Right atrium auricular region (tissue), 2 donors: ENCODE data around the gene SELENOT. TPM values are rescaled to one million over a fixed set of nuclear protein-coding genes. Genes with fewer than 3 reads are reported as not detected.

ENCODE experiments used
- DNase-seq: peaks from one replicate; pipeline ENCODE4 v3.0.0-alpha.2; 2019; ENCODE audit warnings: low spot score
- H3K27ac ChIP-seq, 2 donors: fragments of 200-600 bp; sonication (generic); 1 replicate in 1 of 2; 2 replicates in 1 of 2; pipeline ENCODE4 v1.5.1; 2016 to 2019
- H3K27me3 ChIP-seq, 2 donors: fragments of 200-600 bp; sonication (generic); one replicate each; pipeline versions ENCODE4 v1.5.1 to v1.6.0; 2017 to 2019
- H3K36me3 ChIP-seq: fragments of 200-600 bp; sonication (generic); one replicate; pipeline ENCODE4 v1.5.1; 2016
- H3K4me1 ChIP-seq, 2 donors: fragments of 200-600 bp; sonication (generic); one replicate each; pipeline versions ENCODE4 v1.5.1 to v1.6.0; 2017 to 2019
- H3K4me3 ChIP-seq, 2 donors: fragments of 200-600 bp; sonication (generic); 1 replicate in 1 of 2; 2 replicates in 1 of 2; pipeline ENCODE4 v1.5.1; 2017 to 2019; ENCODE audit warnings: mild to moderate bottlenecking in 1 of 2, moderate library complexity in 1 of 2
- H3K9me3 ChIP-seq, 2 donors: fragments of 200-600 bp; sonication (generic); one replicate each; pipeline ENCODE4 v1.5.1; 2019
- total RNA-seq, 2 donors: library from RNA; depleted of rRNA; stranded (reverse); fragments of >200 nt; gene quantifications; one replicate each; pipeline ENCODE4 v1.1.0, GENCODE V29; 2016
- TF ChIP-seq, protein P1 (sequence below), 2 donors: fragments of 200-600 bp; sonication (generic); IDR thresholded peaks; one replicate each; pipeline ENCODE4 v1.5.1; 2019; ENCODE audit warnings: antibody characterized with exemption in 2 of 2

The SELENOT gene
- total RNA-seq, 2 donors from 2014 or later, result 73.6 to 137 TPM

DNA sequence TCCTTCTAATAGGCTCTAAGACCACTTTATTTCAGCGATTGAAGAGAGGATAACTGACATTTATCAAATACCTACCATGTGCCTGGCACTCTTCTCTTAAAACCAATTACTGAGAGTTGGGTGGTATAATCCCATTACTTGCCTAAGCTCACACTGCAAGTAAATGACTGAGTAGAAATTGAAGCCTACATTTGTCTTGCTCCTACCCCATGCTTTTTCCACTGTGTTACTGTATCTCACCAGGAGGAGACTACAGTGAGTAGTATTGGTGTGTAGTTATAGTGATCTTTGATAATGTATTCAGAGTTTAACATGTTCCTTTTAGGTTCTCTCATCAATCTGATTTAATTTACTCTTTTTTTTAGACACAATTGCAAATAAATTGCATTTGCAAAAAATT lies 35.8 kb upstream of the SELENOT start:
- Histone ChIP-seq H3K9me3 (no peaks in the 10 kb centered on the region), H3K4me1 (no peaks in the 10 kb centered on the region), H3K27me3 (no peaks in the 10 kb centered on the region), H3K27ac (no peak overlapping the region), H3K4me3 (no peak overlapping the region), H3K36me3 (peaks cover 77% of the 10 kb centered on the region)
- DNase-seq, result no peak
- TF ChIP-seq, protein P1, sequence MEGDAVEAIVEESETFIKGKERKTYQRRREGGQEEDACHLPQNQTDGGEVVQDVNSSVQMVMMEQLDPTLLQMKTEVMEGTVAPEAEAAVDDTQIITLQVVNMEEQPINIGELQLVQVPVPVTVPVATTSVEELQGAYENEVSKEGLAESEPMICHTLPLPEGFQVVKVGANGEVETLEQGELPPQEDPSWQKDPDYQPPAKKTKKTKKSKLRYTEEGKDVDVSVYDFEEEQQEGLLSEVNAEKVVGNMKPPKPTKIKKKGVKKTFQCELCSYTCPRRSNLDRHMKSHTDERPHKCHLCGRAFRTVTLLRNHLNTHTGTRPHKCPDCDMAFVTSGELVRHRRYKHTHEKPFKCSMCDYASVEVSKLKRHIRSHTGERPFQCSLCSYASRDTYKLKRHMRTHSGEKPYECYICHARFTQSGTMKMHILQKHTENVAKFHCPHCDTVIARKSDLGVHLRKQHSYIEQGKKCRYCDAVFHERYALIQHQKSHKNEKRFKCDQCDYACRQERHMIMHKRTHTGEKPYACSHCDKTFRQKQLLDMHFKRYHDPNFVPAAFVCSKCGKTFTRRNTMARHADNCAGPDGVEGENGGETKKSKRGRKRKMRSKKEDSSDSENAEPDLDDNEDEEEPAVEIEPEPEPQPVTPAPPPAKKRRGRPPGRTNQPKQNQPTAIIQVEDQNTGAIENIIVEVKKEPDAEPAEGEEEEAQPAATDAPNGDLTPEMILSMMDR (IDR thresholded peaks at IDR 0.05), result no peak

DNA sequence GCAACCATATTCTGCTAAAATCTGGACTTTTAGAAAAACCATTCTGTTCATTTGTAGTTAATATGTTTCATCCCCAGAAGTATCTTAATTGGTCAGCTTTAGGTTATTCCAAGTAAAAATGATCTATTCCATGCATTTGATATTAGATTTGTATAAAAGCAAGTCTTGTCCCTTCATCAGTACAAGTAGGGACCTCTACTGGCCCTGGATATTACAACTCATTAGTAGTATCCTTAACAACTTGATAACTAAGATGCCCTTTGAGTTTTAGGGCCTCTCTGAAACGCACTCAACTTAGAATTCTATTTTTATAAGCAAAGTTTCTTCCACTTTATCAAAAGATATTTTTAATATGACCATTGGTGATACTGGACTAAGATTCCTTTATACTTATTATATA lies 25.3 kb upstream of the SELENOT start:
- H3K4me1 ChIP-seq, result no peaks in the 10 kb centered on the region
- no peaks in the 10 kb centered on the region for H3K9me3 ChIP-seq
- peaks cover 53% of the 10 kb centered on the region for H3K36me3 ChIP-seq
- no peak for DNase-seq
- TF ChIP-seq, protein P1 (IDR thresholded peaks at IDR 0.05), result no peak
- H3K27ac ChIP-seq, result no peak overlapping the region
- no peaks in the 10 kb centered on the region for H3K27me3 ChIP-seq
- H3K4me3 ChIP-seq, result no peak overlapping the region

DNA sequence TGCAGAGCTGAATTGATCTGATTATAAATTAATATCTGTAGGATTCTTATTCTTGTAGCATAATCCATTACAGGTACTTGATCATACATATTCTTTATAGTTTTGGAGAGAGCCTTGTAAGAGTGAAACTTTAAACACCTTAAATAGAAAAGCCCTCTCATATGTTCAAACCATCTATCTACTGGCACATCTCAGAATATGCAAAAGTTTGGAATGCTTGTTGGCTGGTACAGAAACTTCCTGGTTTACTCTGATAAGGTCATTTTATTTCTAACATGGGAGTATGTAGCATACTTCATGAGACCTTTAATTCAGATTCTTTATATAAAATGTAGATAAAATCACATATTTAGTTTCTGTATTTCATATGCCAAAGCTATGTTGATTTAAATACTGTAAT lies 21.9 kb upstream of the SELENOT start:
- Histone ChIP-seq H3K36me3 (peaks cover 67% of the 10 kb centered on the region), H3K27me3 (no peaks in the 10 kb centered on the region), H3K27ac (no peak overlapping the region), H3K9me3 (no peaks in the 10 kb centered on the region), H3K4me3 (no peak overlapping the region), H3K4me1 (no peaks in the 10 kb centered on the region)
- TF ChIP-seq, protein P1 (IDR thresholded peaks at IDR 0.05), result no peak
- no peak for DNase-seq

DNA sequence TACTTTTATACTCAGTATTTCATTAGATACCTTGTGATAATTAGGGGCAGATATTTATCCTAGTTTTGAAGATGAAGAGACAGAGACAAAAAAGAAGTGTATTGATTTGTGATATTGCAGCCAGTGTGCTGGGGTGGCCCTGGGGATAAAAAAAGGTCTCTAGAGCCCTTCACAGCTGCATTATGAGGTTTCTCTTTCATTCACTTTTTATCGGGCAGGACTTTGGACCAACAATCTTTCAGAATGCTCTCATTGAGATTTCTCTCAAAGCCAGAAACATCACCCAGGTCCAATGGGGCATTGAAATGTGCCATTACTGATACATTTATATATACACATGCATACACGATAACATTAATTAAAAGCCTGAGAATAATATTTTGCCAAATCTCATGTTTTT lies 20.5 kb upstream of the SELENOT start:
- peaks cover 54% of the 10 kb centered on the region for H3K36me3 ChIP-seq
- DNase-seq, result no peak
- peaks cover 0 to 12% of the 10 kb centered on the region in 2 donors for H3K4me1 ChIP-seq
- H3K27ac ChIP-seq, result no peak overlapping the region
- H3K9me3 ChIP-seq, result no peaks in the 10 kb centered on the region
- H3K27me3 ChIP-seq, result no peaks in the 10 kb centered on the region
- no peak overlapping the region for H3K4me3 ChIP-seq
- TF ChIP-seq, protein P1 (IDR thresholded peaks at IDR 0.05), result no peak

DNA sequence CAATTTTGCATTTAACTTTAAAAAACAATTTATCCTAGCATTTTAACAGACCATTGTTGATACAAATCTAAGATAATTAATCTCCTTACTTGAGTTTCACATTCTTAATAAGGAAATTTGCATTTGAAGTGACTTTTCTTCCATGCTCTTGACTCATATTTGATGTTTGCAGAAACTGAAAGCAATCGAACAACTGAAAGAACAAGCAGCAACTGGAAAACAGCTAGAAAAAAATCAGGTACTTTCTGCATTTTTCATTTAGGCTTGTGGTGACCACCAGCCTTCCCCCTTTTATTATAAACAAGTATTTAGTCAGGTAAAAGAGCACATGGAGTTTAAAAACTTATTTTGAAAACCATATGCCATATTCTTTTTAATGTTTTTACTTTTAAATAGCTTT lies 20.1 kb upstream of the SELENOT start:
- peaks cover 54% of the 10 kb centered on the region for H3K36me3 ChIP-seq
- TF ChIP-seq, protein P1 (IDR thresholded peaks at IDR 0.05), result no peak
- H3K4me3 ChIP-seq, result no peak overlapping the region
- no peak overlapping the region for H3K27ac ChIP-seq
- no peaks in the 10 kb centered on the region for H3K27me3 ChIP-seq
- H3K4me1 ChIP-seq, result peaks cover 0 to 12% of the 10 kb centered on the region in 2 donors
- H3K9me3 ChIP-seq, result no peaks in the 10 kb centered on the region
- no peak for DNase-seq
